HG03196 (cell line): ENCODE results near the gene UQCC5.
A peak's percentile ranks its signal among the peaks of the same experiment; 100 is the strongest.

ENCODE experiments used
- ATAC-seq: cut with Tn5 transposase; IDR thresholded peaks from one replicate; pipeline ENCODE4 v1.9.1; 2021; ENCODE audit not compliant: unreplicated experiment

The UQCC5 gene, protein sequence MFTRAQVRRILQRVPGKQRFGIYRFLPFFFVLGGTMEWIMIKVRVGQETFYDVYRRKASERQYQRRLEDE

DNA sequence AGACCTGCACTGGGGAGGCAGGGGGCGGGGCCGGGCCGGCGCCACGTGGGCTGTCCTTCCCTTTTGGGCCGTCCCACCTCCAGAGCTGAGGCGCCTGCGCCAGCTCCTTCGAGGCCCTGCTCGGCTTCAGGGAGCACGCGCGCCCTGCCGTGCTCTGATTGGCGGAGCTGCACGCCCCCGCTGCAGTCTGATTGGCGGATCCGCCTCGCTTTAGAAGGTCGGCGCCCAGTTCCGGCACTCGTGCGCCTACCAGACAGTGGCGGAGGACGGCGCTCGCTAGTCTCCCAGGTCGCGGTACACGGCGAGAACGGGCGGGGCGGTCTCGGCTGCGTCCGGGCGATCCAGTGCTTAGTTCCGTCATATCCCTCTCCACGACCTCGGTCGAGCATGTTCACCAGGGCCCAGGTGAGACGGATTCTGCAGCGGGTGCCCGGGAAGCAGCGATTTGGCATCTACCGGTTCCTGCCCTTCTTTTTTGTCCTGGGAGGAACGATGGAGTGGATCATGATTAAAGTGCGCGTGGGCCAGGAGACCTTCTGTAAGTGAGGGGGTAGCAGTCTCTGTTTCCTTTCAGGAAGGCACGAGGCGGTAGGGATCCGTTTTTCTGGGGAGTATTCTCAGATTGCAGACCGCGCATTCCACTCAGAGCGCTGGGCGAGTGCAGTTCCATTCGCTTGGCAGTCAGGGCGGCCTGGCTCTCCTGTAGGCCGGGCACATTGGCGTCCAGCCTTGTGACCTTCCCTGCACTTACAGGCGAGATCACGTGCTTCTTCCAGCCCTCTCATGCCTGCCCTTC lies at the start of gene UQCC5:
TSS of gene UQCC5 (plus strand) at position 237 of the 796 bp plus-strand sequence. CDS start at position 388, 151 bp downstream.
- peak; percentile 80 for ATAC-seq

DNA sequence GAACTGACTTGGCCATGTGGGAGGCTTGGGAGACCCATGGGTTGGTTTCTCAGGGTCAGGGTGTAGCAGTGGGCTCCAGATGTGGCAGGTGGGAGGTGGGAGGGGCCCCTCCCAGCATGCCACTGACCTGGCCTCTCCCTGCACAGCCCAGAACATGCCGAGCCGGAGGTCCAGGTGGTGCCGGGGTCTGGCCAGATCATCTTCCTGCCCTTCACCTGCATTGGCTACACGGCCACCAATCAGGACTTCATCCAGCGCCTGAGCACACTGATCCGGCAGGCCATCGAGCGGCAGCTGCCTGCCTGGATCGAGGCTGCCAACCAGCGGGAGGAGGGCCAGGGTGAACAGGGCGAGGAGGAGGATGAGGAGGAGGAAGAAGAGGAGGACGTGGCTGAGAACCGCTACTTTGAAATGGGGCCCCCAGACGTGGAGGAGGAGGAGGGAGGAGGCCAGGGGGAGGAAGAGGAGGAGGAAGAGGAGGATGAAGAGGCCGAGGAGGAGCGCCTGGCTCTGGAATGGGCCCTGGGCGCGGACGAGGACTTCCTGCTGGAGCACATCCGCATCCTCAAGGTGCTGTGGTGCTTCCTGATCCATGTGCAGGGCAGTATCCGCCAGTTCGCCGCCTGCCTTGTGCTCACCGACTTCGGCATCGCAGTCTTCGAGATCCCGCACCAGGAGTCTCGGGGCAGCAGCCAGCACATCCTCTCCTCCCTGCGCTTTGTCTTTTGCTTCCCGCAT lies 49.2 kb upstream of the UQCC5 start:
- no peak for ATAC-seq

DNA sequence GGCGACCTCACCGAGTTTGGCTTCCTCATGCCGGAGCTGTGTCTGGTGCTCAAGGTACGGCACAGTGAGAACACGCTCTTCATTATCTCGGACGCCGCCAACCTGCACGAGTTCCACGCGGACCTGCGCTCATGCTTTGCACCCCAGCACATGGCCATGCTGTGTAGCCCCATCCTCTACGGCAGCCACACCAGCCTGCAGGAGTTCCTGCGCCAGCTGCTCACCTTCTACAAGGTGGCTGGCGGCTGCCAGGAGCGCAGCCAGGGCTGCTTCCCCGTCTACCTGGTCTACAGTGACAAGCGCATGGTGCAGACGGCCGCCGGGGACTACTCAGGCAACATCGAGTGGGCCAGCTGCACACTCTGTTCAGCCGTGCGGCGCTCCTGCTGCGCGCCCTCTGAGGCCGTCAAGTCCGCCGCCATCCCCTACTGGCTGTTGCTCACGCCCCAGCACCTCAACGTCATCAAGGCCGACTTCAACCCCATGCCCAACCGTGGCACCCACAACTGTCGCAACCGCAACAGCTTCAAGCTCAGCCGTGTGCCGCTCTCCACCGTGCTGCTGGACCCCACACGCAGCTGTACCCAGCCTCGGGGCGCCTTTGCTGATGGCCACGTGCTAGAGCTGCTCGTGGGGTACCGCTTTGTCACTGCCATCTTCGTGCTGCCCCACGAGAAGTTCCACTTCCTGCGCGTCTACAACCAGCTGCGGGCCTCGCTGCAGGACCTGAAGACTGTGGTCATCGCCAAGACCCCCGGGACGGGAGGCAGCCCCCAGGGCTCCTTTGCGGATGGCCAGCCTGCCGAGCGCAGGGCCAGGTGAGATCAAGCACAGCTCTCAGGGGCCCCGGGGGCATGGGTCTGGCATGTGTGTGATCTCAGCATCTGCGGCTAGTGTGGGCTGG lies 48.4 kb upstream of the UQCC5 start:
- no peak for ATAC-seq

DNA sequence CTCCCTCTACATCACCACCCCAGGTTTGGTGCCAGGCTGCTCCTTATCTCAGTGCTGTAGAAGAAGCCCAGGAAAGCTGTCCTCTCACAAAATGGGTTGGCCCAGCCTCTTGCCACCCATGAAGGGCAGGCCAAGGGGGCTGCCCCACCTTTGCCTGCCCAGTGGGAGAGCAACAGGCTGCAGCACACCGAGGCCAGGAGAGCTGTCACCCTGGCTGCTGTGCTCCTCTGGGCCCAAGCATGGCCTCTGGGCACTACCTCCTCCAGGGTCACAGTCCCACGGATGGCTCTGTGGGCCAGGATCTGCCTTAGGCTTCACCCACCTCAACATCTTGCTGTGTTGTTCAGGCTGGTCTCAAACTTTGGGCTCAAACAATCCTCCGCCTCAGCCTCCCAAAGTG lies 47.7 kb upstream of the UQCC5 start:
- no peak for ATAC-seq

DNA sequence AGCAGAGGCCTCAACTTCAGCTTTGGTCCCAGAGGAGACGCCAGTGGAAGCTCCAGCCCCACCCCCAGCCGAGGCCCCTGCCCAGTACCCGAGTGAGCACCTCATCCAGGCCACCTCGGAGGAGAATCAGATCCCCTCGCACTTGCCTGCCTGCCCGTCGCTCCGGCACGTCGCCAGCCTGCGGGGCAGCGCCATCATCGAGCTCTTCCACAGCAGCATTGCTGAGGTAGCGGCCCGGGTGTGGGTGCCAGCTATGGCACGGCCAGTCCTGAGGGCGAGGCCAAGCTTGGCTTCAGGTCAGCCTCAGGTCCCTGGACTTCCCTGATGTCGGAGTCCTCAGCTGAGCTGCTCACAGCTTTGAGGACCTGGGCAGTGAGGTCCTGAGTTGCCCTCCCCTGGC lies 47.0 kb upstream of the UQCC5 start:
- ATAC-seq: no peak

DNA sequence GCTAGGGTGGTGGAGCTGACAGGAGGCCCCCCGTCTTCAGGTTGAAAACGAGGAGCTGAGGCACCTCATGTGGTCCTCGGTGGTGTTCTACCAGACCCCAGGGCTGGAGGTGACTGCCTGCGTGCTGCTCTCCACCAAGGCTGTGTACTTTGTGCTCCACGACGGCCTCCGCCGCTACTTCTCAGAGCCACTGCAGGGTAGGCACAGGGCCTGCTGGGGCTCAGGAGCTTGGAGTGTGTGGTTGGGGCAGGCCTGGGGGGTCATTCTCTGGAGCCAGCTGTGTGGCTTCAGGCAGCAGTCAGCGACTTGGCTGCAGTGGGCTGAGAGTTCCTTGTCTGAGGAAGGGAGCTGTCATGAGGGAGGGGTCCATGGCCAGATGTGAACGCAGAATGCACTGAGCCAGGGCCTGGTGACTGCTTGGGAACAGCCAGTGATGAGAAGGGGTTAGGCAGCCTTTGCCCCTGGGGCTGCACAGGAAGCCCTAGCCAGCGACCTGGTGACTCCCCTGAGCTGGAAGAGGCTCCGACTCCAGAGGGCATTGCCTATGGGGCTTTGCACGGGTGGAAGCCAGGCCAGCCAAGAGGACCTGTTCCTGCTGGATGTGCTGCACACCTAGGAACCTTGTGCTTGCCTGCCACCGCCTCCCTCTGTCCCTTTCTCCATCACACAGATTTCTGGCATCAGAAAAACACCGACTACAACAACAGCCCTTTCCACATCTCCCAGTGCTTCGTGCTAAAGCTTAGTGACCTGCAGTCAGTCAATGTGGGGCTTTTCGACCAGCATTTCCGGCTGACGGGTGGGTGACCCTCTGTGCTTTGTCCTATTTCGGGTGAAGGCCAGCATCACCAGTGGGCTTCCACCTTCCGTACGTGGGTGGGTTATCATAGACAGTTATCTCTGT lies 46.1 kb upstream of the UQCC5 start:
- no peak for ATAC-seq

DNA sequence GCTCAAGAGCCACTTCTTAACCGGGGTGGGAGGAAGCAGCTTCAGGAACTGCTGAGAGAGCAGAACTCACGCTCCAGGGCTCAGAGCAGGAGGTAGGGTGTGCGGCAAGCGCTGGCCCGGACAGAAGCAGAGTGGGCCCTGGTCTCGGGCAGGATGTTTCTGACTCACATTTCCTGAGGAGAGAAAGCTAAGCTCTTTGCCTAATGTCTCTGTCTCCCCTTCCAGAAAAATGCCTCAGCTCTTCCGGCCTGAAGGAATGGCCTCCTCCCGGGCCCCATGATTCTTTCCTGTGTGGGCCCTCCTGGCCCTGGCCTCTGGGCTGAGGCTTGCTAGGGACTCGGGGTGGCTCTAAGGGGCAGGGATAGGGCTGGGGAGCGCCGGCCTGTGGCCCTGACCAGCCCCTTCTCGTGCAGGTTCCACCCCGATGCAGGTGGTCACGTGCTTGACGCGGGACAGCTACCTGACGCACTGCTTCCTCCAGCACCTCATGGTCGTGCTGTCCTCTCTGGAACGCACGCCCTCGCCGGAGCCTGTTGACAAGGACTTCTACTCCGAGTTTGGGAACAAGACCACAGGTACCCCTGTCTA lies 45.4 kb upstream of the UQCC5 start:
- no peak for ATAC-seq

DNA sequence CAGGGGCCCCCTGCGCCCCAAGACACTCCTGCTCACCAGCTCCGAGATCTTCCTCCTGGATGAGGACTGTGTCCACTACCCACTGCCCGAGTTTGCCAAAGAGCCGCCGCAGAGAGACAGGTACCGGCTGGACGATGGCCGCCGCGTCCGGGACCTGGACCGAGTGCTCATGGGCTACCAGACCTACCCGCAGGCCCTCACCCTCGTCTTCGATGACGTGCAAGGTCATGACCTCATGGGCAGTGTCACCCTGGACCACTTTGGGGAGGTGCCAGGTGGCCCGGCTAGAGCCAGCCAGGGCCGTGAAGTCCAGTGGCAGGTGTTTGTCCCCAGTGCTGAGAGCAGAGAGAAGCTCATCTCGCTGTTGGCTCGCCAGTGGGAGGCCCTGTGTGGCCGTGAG lies 44.3 kb upstream of the UQCC5 start:
- ATAC-seq: no peak

DNA sequence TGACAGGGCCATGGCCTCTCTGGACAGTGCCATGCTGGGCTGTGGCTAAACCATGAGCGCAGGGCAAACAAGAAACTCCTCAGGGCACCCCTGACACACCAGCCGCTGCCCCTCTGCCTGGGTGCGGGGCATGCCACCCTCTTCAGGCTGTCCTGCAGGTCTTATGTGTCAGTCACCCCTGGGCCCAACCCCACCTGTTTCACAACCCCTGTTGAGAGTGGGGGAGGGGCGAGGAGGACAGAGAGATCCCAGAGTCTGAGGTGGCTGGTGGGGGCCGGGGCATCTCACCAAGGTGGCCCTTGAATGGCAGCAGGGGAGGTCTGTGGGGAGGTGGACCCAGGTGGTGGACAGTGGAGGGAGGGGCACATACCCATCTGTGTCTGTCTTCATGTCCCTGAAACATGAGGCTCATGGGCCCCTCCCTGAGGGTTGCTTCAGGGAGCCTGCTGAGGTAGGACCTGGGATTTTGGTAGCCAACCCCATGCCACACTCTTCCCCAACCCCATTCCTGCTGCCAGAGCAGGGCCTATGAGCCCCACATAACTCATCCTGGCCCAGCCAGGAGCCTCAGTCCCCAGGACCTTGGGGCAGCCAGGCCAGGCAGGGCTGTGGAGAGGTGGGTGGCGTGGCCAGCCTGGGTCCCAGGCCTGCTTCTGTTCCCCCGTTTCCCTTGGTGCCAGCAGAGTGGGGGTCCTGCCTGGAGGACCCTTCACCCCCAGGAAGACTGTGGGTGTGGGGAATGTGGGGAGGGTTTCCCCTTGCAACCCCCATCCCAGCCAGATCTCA lies 43.0 kb upstream of the UQCC5 start:
- ATAC-seq: no peak

DNA sequence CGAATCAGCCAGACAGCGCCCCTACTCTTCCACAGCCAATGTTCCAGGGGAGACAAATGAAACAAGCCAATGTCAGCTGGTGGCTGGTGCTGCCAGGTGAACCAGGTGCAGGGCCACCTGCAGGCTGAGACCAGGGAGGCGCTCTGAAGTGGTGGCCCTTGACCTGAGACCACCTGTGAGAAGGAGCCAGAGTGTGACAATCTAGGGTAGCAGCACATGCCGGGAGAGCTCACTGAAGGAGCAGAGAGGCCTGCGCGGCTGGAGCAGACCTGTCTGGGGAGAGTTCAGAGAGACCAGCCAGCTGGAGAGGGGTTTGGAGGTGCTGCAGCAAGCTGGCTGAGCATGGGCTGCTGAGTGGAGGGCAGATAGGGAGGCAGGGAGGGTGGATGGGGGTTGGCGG lies 42.0 kb upstream of the UQCC5 start:
- ATAC-seq: no peak

DNA sequence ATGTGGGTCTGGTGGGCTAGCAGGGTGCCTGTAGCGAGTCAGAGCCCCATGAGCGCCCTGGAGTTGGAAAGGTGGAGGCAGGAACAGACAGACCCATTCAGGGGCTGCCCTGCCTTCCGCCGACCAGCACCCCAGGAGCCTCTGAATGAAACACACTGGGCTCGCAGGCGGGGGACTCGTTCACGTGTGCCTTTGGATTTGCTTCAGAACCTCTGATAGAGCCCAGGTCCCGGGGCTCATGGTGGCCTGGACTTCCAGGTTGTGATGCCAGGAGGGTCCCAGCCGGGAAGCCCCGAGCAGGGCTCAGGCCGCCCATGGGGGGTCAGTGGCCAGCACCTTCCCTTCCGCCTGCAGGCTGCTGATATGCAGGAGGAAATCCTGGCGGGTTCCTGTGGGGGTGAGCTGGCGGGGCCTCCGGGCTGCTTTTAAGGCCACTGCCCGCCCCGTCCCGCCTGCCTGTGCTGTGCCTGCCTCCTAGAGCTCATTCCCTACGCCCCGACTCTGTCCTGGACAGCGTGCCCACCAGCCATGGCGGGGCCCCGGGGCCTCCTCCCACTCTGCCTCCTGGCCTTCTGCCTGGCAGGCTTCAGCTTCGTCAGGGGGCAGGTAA lies 41.4 kb upstream of the UQCC5 start, which contains the start of gene STAB1:
TSS of gene STAB1 (plus strand) at position 453 of the 610 bp plus-strand sequence. CDS start at position 529, 76 bp downstream.
- ATAC-seq: no peak

DNA sequence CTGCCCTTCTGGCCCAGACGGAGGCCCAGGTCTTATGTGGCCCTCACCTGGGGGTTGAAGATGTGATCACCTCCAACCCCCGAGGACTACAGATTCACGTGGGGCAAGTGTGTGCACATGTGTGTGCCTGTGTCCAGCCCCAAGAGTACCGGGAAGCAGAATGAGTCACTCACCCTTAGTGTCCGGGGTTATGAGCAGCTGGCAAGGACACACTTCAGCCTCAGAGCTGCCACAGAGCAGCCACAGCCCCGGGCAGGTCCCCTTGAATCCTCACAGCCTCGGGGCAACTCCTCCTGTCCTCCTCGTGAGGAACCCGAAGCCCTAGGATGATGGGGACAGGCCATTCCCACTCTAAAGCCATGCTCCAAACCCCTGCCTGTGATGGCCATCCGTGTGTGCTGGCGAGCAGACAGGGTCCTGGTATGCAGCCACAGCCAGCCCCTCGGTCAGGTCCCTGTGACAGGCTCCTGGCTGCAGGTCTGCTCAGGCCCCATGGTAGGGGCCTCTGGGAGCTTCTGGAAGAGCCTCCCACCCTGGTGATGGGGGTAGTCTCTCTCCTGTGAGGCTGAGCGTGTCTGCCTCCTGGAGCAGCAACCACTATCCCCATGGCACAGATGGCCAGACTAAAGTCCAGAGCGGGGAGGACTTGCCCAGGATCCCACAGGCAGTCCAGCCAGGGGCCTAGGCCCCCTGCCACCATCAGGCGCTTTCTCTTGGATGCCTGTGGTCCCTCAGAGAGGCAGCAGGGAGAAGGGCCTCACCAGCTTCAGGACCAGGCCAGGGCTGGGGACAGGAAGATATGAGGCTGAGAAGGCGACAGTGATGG lies 40.4 kb upstream of the UQCC5 start:
- ATAC-seq: no peak

DNA sequence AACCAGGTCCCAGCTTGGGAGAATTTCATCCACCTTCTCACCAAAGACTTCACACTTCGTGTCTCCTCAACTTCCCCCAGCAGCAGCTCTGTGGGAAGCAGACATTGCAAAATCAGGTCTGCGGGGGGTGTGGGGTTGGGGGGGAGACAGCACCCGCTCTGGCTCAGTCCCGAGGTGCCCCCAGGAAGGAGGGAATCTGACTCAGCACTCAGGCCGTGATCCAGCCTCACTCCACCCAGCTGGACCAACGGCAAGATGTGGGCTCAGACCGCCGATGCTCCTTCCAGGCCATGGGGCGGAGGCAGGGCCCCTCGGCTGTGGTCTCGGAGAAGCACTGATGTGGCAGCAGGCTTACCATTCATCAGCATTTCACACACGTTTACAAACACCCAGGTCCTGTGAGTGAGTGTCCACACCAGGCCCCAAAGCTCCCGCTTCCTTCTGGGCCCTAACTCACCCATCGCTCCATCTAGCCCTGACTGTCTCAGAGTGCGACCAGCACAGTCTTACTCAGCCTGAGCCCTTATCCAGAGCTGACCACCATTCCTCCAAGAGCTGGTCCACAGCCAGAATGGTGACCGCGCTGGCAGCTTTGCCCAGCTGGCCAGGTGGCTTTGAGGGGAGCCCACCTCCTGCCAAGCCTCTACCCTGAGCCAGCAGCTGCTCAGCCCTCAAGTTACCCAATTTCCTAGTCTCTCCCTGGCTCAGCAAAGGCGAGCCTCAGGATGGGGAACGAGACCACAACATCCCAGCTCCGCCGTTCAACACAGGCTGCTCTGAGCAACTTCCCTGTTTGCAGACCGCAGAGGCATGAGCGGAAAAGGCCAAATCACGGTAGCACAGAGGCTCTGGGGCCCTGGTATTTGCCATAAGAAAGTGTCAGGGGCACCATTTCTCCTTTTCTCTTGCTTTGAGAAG lies 38.0 kb upstream of the UQCC5 start:
- ATAC-seq: no peak

DNA sequence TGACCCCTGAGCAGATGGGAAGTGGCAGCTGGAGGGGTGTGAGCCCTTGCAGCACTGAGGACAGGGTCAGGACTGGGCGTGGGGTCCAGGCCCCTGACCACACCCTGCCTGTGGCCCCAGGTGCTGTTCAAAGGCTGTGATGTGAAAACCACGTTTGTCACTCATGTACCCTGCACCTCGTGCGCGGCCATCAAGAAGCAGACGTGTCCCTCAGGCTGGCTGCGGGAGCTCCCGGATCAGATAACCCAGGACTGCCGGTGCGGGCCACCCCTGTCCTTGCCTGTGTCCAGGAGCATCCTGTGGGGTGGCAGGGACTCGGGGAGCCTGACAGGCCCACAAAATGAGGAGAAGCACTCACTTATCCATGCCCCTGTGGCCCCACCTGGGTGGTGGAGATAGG lies 35.4 kb upstream of the UQCC5 start:
- ATAC-seq: no peak

DNA sequence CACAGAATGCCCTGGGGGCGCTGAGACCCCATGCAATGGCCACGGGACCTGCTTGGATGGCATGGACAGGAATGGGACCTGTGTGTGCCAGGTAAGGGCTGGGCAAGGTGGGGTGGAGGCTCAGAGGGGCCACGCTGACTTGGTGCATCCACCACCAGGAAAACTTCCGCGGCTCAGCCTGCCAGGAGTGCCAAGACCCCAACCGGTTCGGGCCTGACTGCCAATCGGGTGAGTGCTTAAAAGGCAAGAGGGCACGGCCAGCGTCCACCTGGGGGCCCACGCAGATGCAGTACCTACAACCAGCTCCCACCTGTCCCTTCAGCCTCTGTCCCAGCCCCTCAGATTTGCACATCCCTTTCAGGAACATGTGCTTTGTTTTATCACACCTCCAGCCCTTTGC lies 34.4 kb upstream of the UQCC5 start:
- ATAC-seq: no peak

DNA sequence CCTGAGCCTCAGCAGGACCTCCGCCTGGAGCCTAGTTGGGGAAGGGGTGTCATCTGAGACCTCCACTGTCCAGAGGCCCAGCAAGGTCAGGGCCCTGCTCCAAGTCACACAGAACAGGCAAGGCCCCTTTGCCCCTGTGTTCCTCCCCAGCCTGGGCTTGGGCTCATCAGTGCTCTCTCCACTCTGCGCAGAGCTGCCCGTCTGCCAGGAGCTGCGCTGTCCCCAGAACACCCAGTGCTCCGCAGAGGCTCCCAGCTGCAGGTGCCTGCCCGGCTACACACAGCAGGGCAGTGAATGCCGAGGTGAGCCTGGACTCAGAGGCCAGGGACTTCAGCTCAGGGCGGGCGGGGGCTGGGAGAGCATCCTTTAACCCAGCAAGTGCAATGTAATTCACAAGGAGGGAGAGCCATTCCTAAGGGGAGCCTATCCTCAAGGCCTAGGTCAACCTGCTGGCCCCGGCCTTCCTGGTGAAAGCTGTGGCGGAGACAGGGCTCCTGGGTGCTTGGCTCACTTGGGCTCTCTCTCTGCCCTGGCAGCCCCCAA lies 33.5 kb upstream of the UQCC5 start:
- no peak for ATAC-seq
